Spleen (tissue), 11 donors: ENCODE results near the gene TMEM131L. TPM values are rescaled to one million over a fixed set of nuclear protein-coding genes. Genes with fewer than 3 reads are reported as not detected.

ENCODE experiments used
- DNase-seq: peaks from one replicate; pipeline ENCODE4 v3.0.0-alpha.2; 2020
- H3K27ac ChIP-seq, 8 donors: fragments of 200-600 bp; sonication (generic) in 7 of 8; 1 replicate in 4 of 8; 2 replicates in 4 of 8; pipeline versions ENCODE4 v1.5.0 to v1.8.0; 2016 to 2021; ENCODE audit warnings: inconsistent platforms in 4 of 8, mild to moderate bottlenecking in 4 of 8, moderate library complexity in 1 of 8
- H3K27me3 ChIP-seq, 7 donors: fragments of 200-600 bp; sonication (generic) in 6 of 7; replicated peaks in 1 of 7; 1 replicate in 4 of 7; 2 replicates in 3 of 7; pipeline versions ENCODE4 v1.5.0 to v1.8.0; 2016 to 2021; ENCODE audit warnings: inconsistent platforms in 3 of 7, mild to moderate bottlenecking in 1 of 7
- H3K36me3 ChIP-seq, 6 donors: fragments of 200-600 bp; sonication (generic) in 5 of 6; 1 replicate in 4 of 6; 2 replicates in 2 of 6; pipeline versions ENCODE4 v1.5.0 to v1.8.0; 2016 to 2021; ENCODE audit warnings: inconsistent platforms in 2 of 6
- H3K4me1 ChIP-seq, 6 donors: fragments of 200-600 bp; sonication (generic) in 5 of 6; 1 replicate in 3 of 6; 2 replicates in 3 of 6; pipeline versions ENCODE4 v1.5.0 to v1.8.0; 2016 to 2021; ENCODE audit warnings: inconsistent platforms in 3 of 6
- H3K4me3 ChIP-seq, 8 donors: fragments of 200-600 bp; sonication (generic) in 7 of 8; 1 replicate in 4 of 8; 2 replicates in 4 of 8; pipeline versions ENCODE4 v1.5.0 to v1.8.0; 2016 to 2021; ENCODE audit warnings: inconsistent platforms in 4 of 8, mild to moderate bottlenecking in 4 of 8, moderate library complexity in 2 of 8
- H3K9me3 ChIP-seq, 8 donors: fragments of 200-600 bp; sonication (generic) in 7 of 8; 1 replicate in 4 of 8; 2 replicates in 4 of 8; pipeline versions ENCODE4 v1.5.0 to v1.8.0; 2016 to 2021; ENCODE audit warnings: inconsistent platforms in 4 of 8
- POLR2A ChIP-seq, 3 donors: fragments of 450-650 bp; IDR thresholded peaks; one replicate each; pipeline ENCODE4 v1.5.1; 2017; ENCODE audit warnings: antibody characterized with exemption in 3 of 3, mild to moderate bottlenecking in 1 of 3
- POLR2AphosphoS5 ChIP-seq, 3 donors: sonication (generic); formaldehyde crosslinking; IDR thresholded peaks; one replicate each; pipeline ENCODE4 v1.5.1; 2017; ENCODE audit warnings: antibody characterized with exemption in 3 of 3
- whole genome bisulfite sequencing, 5 donors: extraction: QIAGEN DNeasy Blood & Tissue Kit in 3 of 5; methylation state at CpG; one replicate each; pipeline versions ENCODE4 v1.1.5 to v1.1.7; 2013 to 2018; 5-methylcytosine and 5-hydroxymethylcytosine counted together
- intact Hi-C: fragments of 100-400 bp; cut with DNase I; formaldehyde crosslinking; loops from one replicate; pipeline ENCODE4 v1.15.0; 2023; ENCODE audit warnings: low total_unique reads
- polyA plus RNA-seq, 3 donors: library from polyadenylated mRNA; stranded (reverse); fragments of 200-250 nt; gene quantifications; one replicate each; pipeline ENCODE4 v1.2.1, GENCODE V29; 2013
- total RNA-seq, 7 donors: library from RNA; depleted of rRNA in 3 of 7; stranded (reverse); fragments of >200 nt in 3 of 7; fragmentation: NEBNext Ultra II Directional in 4 of 7; extraction: Animal tissue kit (Norgen Biotek cat#: 25700) in 4 of 7; gene quantifications; one replicate each; pipeline versions ENCODE4 v1.1.0 to v1.2.1, GENCODE V29; 2016 to 2021
- TF ChIP-seq, protein P1 (sequence below), 11 experiments: fragments of 200-600 bp in 7 of 11; fragments of 450-650 bp in 4 of 11; sonication (generic) in 4 of 11; IDR thresholded peaks in 8 of 11; conservative IDR thresholded peaks in 3 of 11; 1 replicate in 7 of 11; 2 replicates in 4 of 11; pipeline versions ENCODE4 v1.4.0 to v1.8.0; 2016 to 2021; ENCODE audit warnings: antibody characterized with exemption in 11 of 11, inconsistent platforms in 4 of 11, mild to moderate bottlenecking in 1 of 11
- donor health status: healthy with polysubstance abuse.
- donor health status: DM: no; HTN: no; CAD: no; lungs with moderate emphysema.
- donor health status: DM: no; HTN: no; CAD: no.
- donor health status: Bipolar disorder and iron deficiency.
- donor health status: healthy.
- donor health status: DM: no; HTN: no; CAD: no.
- donor health status: DM: yes; HTN: yes; CAD: no.

TMEM131L gene
- total and polyA plus RNA-seq, 10 donors = 20.9 to 105 (median 80.1) TPM

DNA sequence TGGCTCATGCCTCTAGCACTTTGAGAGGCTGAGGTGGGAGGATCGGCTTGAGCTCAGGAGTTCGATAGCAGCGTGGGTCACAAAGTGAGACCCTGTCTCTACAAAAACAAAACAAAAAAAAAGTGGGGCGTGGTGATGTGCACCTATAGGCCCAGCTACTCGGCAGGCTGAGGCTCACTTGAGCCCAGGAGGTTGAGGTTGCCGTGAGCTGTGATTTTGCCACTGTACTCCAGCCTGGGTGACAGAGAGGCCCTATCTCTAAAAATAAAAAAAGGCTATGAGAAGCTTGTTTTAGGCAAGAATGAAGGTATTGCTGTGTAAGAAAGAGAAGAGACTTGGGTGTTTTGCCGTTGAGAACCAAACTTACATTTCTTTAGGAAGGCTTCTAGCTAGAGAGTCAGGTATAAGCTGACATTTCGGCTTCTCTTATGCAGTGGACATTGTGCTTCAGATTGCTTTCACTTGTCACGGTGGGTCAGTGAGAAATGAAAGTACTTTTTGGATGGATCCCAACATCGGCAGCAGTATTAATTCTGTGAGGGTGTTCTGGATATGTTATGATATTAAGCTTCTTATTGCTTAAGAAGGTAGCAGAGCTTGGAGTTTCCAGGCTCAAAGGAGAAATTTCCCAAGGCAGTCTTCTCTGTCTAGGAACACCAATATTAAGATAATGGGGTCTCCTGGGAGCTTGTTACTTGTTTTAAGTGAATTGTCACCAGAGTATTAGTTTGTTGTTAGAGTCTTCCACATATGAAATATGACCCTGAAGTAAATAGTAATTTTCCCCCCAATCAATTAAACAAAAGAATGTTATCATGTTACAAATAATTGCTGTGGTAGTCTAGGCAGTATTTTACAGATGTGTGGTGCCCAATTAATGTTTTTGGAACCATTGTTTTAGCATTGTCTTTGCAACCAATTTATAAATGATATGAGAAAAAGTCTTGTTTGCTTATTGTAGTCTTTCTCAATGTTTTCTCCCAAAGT lies 17.6 kb downstream of the TMEM131L start:
- H3K4me3 ChIP-seq = peak overlapping the region in 2 of 8 donors; percentile 15 to 41
- peaks cover 62 to 99% (median 95%) of the 10 kb centered on the region in 6 donors for H3K4me1 ChIP-seq
- H3K27me3 ChIP-seq = no peaks in the 10 kb centered on the region
- no peaks in the 10 kb centered on the region for H3K9me3 ChIP-seq
- peak overlapping the region; percentile 39 to 80 (median 70) for H3K27ac ChIP-seq
- TF ChIP-seq, protein P1, sequence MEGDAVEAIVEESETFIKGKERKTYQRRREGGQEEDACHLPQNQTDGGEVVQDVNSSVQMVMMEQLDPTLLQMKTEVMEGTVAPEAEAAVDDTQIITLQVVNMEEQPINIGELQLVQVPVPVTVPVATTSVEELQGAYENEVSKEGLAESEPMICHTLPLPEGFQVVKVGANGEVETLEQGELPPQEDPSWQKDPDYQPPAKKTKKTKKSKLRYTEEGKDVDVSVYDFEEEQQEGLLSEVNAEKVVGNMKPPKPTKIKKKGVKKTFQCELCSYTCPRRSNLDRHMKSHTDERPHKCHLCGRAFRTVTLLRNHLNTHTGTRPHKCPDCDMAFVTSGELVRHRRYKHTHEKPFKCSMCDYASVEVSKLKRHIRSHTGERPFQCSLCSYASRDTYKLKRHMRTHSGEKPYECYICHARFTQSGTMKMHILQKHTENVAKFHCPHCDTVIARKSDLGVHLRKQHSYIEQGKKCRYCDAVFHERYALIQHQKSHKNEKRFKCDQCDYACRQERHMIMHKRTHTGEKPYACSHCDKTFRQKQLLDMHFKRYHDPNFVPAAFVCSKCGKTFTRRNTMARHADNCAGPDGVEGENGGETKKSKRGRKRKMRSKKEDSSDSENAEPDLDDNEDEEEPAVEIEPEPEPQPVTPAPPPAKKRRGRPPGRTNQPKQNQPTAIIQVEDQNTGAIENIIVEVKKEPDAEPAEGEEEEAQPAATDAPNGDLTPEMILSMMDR (IDR thresholded peaks at IDR 0.05 in 8 of 11, conservative IDR thresholded peaks at IDR 0.05 in 3 of 11) = no peak
- TF ChIP-seq POLR2AphosphoS5 (IDR thresholded peaks at IDR 0.05) (peak in 1 of 3 donors; percentile 27), POLR2A (IDR thresholded peaks at IDR 0.05) (no peak)
- 37 to 59% (median 54%) methylated on average over 10 of the region's 10 CpGs for WGBS, 5 donors
- H3K36me3 ChIP-seq = peaks cover 0 to 34% (median 0%) of the 10 kb centered on the region in 6 donors
- intact Hi-C loops = loop anchor here (10.0 kb wide), 1 partner anchor 49 kb away; no protein-coding TSS in a partner anchor
- no peak for DNase-seq

DNA sequence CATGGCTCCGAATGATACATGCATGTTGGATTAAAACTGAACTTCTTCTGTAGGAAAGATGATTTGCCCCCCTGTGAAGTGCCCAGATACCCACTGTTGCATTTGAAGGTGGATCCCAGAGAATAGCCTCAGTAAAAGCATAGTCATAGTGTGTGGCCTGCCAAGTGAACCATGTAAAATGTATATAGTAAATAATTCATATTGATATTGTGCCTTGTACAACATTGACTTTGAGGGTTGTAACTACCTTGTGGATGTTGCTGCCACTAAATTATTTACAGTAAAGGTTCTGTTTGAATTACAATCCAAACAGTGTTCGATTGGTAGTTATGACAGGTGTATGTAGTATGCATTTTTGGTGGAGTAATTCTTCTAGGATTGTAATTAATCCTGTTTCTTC lies 19.2 kb downstream of the TMEM131L start:
- H3K9me3 ChIP-seq = no peaks in the 10 kb centered on the region
- H3K27me3 ChIP-seq = no peaks in the 10 kb centered on the region
- no peak overlapping the region for H3K4me3 ChIP-seq
- DNase-seq = no peak
- intact Hi-C loops = loop anchor here (10.0 kb wide), 1 partner anchor 51 kb away; no protein-coding TSS in a partner anchor
- peak overlapping the region in 6 of 8 donors; percentile 87 to 91 (median 88) for H3K27ac ChIP-seq
- peaks cover 0 to 24% (median 0%) of the 10 kb centered on the region in 6 donors for H3K36me3 ChIP-seq
- 88 to 94% (median 92%) methylated on average over 2 of the region's 2 CpGs for WGBS, 5 donors
- H3K4me1 ChIP-seq = peaks cover 66 to 99% (median 95%) of the 10 kb centered on the region in 6 donors
- TF ChIP-seq, protein P1 (IDR thresholded peaks at IDR 0.05 in 8 of 11, conservative IDR thresholded peaks at IDR 0.05 in 3 of 11) = no peak
- no peak for TF ChIP-seq POLR2A (IDR thresholded peaks at IDR 0.05)
- no peak for TF ChIP-seq POLR2AphosphoS5 (IDR thresholded peaks at IDR 0.05)

DNA sequence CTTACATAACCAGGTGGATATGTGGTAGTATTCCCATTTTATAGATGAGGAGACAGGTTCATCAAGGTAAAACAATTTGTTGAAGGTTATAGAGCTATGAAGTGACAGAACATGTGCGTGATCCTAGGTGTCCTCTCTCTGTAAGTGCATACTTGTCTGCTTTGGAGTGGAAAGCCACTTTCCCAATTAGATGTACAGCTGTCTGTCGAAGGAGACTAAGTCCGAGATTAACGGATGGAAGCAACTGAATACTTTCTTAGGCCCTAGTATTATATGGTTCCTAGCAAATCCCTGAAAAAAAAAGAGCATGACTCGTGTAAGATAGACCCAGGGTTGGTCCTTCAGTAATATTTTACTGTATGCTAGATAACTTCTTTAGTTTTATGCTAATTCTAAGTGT lies 19.7 kb downstream of the TMEM131L start:
- WGBS, 5 donors = 73 to 93% (median 85%) methylated on average over 5 of the region's 5 CpGs
- Histone ChIP-seq H3K27me3 (no peaks in the 10 kb centered on the region), H3K4me1 (peaks cover 69 to 99% (median 96%) of the 10 kb centered on the region in 6 donors), H3K27ac (peak overlapping the region in 7 of 8 donors; percentile 86 to 91 (median 88)), H3K9me3 (no peaks in the 10 kb centered on the region), H3K36me3 (peaks cover 0 to 19% (median 0%) of the 10 kb centered on the region in 6 donors), H3K4me3 (no peak overlapping the region)
- intact Hi-C loops = loop anchor here (10.0 kb wide), 1 partner anchor 51 kb away; no protein-coding TSS in a partner anchor
- DNase-seq = no peak
- TF ChIP-seq POLR2A (IDR thresholded peaks at IDR 0.05) (no peak), POLR2AphosphoS5 (IDR thresholded peaks at IDR 0.05) (no peak)
- TF ChIP-seq, protein P1 (IDR thresholded peaks at IDR 0.05 in 8 of 11, conservative IDR thresholded peaks at IDR 0.05 in 3 of 11) = no peak
